D721Med (cell line): ENCODE results near the gene RNASE8.

Source experiments
- DNase-seq: peaks from one replicate; pipeline ENCODE4 v3.0.0; 2011; ENCODE audit warnings: low spot score; ENCODE audit not compliant: insufficient read length
- FAIRE-seq: peaks from 2 replicates; lab custom pipeline; 2011; peaks lifted over from hg19 to GRCh38; lab: Jason Lieb, UNC
- CTCF ChIP-seq: IDR thresholded peaks from 2 replicates; pipeline ENCODE4 v1.5.1; 2012; ENCODE audit warnings: mild to moderate bottlenecking, control low read depth; ENCODE audit not compliant: insufficient read depth; ENCODE audit errors: missing control alignments

RNASE8 gene

GRCh38 chr14:21055432-21056117 is 2.0 kb upstream of the RNASE8 start:
- FAIRE-seq = no peak
- no peak for DNase-seq
- no peak for TF ChIP-seq CTCF

GRCh38 chr14:21056520-21057163 is 980 bp upstream of the RNASE8 start:
- TF ChIP-seq CTCF = no peak
- FAIRE-seq = no peak
- DNase-seq = no peak

GRCh38 chr14:21058903-21059302 is 1.3 kb downstream of the RNASE8 start:
- DNase-seq (no peak), FAIRE-seq (no peak)
- TF ChIP-seq CTCF = no peak

- no peak for DNase-seq
Observed at GRCh38 chr14:21059842-21060613, 2.4 kb downstream of the RNASE8 start.

GRCh38 chr14:21060614-21061346 is 3.2 kb downstream of the RNASE8 start:
- DNase-seq (no peak), FAIRE-seq (no peak)
- TF ChIP-seq CTCF = no peak

More at GRCh38 chr14:21059842-21060613, 2.4 kb downstream of the RNASE8 start:
- no peak for FAIRE-seq
- TF ChIP-seq CTCF = no peak

GRCh38 chr14:21061347-21061668 is 3.7 kb downstream of the RNASE8 start:
- DNase-seq (no peak), FAIRE-seq (no peak)
- no peak for TF ChIP-seq CTCF
